HG02610 (cell line): ENCODE data around the gene PALLD.

Source experiments
- ATAC-seq: cut with Tn5 transposase; IDR thresholded peaks from one replicate; pipeline ENCODE4 v1.9.1; 2021; ENCODE audit warnings: mild to moderate bottlenecking, moderate library complexity; ENCODE audit not compliant: unreplicated experiment

The PALLD gene

GRCh38 chr4:168614281-168615057 lies 117.6 kb downstream of the PALLD start:
- ATAC-seq: no peak

GRCh38 chr4:168615294-168616065 lies 118.6 kb downstream of the PALLD start:
- ATAC-seq: no peak

GRCh38 chr4:168618577-168619265 lies 121.9 kb downstream of the PALLD start:
- no peak for ATAC-seq

- no peak for ATAC-seq
These were observed 122.4 kb downstream of the PALLD start for GRCh38 chr4:168619266-168619631.

- no peak for ATAC-seq
These were observed 125.1 kb downstream of the PALLD start for GRCh38 chr4:168621806-168622589.

- no peak for ATAC-seq
These were observed 125.7 kb downstream of the PALLD start for GRCh38 chr4:168622600-168622999.

GRCh38 chr4:168623011-168623410 lies 126.2 kb downstream of the PALLD start:
- ATAC-seq: no peak

GRCh38 chr4:168623484-168623883 lies 126.6 kb downstream of the PALLD start:
- ATAC-seq: no peak

- ATAC-seq: no peak
These were observed 131.4 kb downstream of the PALLD start for GRCh38 chr4:168628251-168628650.

- ATAC-seq: no peak
These were observed 132.7 kb downstream of the PALLD start for GRCh38 chr4:168629566-168629965.

- no peak for ATAC-seq
These were observed 133.8 kb downstream of the PALLD start for GRCh38 chr4:168630445-168631187.

- ATAC-seq: no peak
These were observed 134.7 kb downstream of the PALLD start for GRCh38 chr4:168631241-168632162.

GRCh38 chr4:168632301-168632725 lies 135.5 kb downstream of the PALLD start:
- no peak for ATAC-seq

- no peak for ATAC-seq
These were observed 136.2 kb downstream of the PALLD start for GRCh38 chr4:168633064-168633463.

GRCh38 chr4:168633496-168633895 lies 136.6 kb downstream of the PALLD start:
- ATAC-seq: no peak

- no peak for ATAC-seq
These were observed 137.5 kb downstream of the PALLD start for GRCh38 chr4:168634276-168634802.

GRCh38 chr4:168636040-168636439 lies 139.2 kb downstream of the PALLD start:
- ATAC-seq: no peak

- no peak for ATAC-seq
These were observed 139.8 kb downstream of the PALLD start for GRCh38 chr4:168636506-168637196.
